ENCODE measurements around the gene WDR59.
"Not testable (repeated sequence)": the region's sequence is repeated elsewhere in the genome, so short reads cannot be mapped to it uniquely, and the experiment has no call there.

The WDR59 gene, protein sequence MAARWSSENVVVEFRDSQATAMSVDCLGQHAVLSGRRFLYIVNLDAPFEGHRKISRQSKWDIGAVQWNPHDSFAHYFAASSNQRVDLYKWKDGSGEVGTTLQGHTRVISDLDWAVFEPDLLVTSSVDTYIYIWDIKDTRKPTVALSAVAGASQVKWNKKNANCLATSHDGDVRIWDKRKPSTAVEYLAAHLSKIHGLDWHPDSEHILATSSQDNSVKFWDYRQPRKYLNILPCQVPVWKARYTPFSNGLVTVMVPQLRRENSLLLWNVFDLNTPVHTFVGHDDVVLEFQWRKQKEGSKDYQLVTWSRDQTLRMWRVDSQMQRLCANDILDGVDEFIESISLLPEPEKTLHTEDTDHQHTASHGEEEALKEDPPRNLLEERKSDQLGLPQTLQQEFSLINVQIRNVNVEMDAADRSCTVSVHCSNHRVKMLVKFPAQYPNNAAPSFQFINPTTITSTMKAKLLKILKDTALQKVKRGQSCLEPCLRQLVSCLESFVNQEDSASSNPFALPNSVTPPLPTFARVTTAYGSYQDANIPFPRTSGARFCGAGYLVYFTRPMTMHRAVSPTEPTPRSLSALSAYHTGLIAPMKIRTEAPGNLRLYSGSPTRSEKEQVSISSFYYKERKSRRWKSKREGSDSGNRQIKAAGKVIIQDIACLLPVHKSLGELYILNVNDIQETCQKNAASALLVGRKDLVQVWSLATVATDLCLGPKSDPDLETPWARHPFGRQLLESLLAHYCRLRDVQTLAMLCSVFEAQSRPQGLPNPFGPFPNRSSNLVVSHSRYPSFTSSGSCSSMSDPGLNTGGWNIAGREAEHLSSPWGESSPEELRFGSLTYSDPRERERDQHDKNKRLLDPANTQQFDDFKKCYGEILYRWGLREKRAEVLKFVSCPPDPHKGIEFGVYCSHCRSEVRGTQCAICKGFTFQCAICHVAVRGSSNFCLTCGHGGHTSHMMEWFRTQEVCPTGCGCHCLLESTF

DNA sequence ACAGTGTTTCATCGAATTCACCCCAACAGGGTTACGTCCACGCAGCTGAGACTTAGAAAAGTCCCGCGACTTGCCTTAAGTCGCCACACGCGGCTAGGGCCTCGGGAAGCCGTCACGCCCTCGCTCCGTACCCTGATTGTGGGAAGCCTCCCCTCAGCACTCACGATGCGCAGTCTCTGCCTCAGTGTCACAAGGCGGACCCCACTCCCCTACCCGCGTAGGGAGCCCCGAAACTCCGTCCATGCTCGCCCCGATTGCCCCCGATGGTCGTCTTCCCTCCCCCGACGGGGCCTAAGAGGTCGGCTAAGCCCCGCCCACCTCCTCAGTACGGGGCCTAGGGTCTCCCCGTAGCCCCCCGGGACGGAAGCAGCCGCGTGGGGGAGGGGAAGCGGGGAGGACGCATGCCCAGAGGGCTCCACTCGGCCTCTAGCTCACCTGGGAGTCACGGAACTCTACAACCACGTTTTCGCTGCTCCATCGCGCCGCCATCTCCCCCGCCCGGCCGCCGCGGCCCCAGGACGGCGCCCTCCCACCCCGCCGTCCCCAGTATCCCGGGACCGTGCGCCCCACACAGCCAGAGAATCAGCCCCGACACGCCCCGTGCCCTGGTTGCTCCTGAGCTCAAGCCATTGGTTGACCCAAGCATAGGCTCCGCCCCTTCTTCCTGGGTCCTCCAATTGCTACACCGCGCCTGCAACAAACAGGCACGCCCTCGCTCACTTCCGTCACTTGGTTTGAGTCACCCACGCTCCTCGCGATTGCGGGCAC, at the start of gene WDR59:
Gene WDR59 (minus strand): TSS at position 595 of the 768 bp plus-strand sequence. CDS start 106 bp downstream, at position 489.
- DNase-seq = peak; percentile 96

DNA sequence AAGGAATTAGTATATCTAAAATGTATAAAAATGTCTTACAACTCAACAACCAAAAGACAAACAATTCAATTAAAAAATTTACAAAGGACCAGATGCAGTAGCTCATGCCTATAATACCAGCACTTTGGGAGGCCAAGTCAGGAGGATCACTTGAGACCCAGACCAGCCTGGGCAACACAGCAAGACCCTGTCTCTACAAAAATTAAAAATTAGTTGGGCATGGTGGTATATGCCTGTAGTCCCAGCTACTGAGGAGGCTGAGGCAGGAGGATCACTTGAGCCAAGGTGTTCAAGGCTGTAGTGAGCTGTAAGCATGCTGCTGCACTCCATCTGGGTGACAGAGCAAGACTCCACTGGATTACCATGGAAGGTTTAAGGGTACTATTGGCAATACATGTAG, 47.7 kb upstream of the WDR59 start:
- DNase-seq = no peak

DNA sequence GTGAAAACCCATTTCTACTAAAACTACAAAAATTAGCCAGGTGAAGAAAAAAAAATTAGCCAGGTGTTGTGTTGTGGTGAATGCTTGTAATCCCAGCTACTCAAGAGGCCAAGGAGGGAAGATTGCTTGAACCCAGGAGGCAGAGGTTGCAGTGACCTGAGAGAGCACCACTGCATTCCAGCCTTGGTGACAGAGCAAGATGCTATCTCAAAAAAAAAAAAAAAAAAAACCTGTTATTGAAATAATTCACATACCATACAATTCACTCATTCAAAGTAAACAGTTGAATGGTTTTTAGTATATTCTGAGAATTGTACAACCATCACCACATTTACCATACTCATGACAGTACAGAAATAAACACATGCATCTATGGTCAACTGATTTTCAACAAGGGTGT, 44.9 kb upstream of the WDR59 start:
- DNase-seq = no peak

DNA sequence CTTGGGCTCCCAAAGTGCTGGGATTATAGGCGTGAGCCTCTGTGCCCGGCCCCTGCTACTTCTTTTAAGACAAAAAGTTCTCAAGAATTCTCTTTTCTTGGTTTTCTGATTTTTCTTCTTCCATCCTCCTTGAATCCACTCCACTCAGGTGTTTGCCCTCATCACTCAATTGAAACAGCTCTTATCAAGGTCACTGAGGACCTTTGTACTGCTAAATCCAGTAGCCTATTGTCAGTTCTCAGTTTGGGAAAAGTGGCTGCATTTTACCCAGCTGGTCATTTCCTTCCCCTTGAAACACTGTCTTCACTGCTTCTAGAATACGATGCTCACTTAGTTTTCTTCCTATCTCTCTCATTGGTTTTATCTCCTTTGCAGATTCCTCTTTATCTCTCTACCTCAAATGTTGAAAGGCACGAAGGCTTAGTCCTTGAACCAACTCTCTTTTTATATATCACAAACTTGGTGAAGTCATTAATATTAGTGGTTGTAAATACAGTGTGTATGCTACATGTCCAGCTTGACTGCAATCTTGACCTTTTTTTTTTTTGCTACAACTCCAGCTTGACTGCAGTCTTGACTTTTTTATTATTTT, 43.7 kb upstream of the WDR59 start:
- no peak for DNase-seq

GRCh38 chr16:75027520-75028300, 42.8 kb upstream of the WDR59 start:
- DNase-seq = no peak

DNA sequence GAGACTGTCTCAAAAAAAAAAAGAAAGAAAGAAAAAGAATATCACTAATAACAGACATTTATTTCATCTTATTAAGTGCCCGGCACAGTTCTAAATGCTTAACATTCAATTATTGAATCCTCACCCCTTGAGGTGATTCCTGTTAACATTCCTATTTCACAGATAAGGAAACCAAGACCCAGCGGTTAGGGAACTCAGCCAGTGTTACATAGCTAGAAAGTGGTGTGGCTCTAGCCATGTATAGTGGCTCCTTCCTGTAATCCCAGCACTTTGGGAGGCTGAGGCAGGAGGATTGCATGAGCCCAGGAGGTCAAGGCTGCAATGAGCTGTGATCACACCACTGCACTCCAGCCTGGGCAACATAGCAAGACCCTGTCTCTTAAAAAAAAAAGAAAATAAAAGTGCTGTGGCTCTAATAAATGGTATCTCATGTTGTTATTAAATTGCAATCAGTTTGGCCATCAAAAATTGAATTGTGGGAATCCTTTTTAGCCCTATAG, 42.0 kb upstream of the WDR59 start:
- no peak for DNase-seq

DNA sequence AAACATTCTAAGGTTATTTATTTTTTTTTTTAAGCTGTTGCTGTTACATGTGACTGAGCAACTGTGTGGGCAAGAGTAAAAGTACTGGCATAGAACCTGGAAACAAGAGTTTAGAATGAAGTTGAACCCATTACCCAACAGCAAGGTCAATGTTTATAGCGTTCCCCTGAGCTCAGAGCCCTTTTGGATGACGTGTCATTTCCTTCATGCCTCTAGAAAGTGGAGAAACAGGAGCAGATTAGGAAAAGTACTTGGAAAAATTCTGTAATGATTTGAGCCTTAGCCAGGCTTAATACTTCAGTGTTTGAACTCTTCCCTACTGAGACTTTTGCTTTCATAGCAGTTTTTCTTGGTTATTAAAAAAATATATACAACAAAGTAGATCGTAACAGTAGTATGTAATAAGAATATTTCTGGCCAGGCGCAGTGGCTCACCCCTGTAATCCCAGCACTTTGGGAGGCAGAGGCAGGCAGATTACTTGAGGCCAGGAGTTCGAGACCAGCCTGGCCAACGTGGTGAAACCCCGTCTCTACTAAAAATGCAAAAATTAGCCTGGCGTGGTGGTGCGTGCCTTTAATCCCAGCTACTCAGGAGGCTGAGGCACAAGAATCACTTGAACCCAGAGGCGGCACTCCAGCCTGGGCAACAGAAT, 41.4 kb upstream of the WDR59 start:
- not testable (repeated sequence) for DNase-seq

- DNase-seq = no peak
These were observed 40.8 kb upstream of the WDR59 start for GRCh38 chr16:75025761-75026160.

GRCh38 chr16:75024594-75024993, 39.7 kb upstream of the WDR59 start:
- DNase-seq = no peak

DNA sequence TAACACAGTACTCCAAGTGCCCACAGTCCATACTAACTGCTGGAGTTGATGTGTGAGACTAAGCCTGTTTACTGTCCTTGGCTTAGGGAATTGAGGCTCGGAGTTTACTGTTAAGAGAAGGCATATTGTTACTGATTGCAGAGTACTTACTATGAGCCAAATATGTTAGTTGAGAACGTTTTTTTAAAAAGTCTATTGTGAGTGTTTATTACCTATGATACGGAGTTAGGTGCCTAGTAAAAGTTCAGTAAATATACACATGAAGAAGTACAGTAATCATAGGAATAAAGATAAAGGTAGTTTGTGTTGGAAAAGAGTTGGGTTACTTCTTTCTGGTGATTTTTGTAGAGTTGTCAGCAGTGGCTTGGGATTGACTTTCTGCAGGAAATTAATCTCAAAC, 39.3 kb upstream of the WDR59 start:
- no peak for DNase-seq

GRCh38 chr16:75023009-75023408, 38.1 kb upstream of the WDR59 start:
- no peak for DNase-seq

- no peak for DNase-seq
These were observed 37.6 kb upstream of the WDR59 start for GRCh38 chr16:75022567-75022966.

GRCh38 chr16:75021410-75021809, 36.5 kb upstream of the WDR59 start:
- no peak for DNase-seq

GRCh38 chr16:75019586-75019985, 34.7 kb upstream of the WDR59 start:
- DNase-seq = no peak

GRCh38 chr16:75019007-75019406, 34.1 kb upstream of the WDR59 start:
- no peak for DNase-seq

GRCh38 chr16:75017670-75018525, 33.0 kb upstream of the WDR59 start:
- no peak for DNase-seq

DNA sequence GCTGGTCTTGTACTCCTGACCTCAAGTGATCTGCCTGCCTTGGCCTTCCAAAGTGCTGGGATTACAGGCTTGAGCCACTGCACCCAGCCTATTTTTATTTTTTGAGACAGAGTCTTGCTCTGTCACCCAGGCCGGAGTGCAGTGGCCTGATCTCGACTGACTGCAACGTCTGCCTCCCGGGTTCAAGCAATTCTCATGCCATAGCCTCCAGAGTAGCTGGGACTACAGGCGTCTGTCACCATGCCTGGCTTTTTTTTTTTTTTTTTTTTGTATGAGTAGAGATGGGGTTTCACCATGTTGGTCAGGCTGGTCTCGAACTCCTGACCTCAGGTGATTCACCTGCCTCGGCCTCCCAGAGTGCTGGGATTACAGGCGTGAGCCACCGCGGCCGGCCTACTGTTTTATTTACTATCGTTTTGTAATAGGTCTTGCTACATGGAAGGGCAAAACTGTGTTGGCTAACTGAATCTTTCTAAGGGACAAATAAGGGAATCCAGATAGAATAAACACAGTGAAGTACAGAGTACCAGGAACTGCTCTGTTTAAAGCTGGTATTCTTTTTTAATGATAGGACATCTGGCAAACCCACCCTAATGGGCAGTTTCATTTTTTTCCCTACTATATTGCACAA, 31.6 kb upstream of the WDR59 start:
- not testable (repeated sequence) for DNase-seq

DNA sequence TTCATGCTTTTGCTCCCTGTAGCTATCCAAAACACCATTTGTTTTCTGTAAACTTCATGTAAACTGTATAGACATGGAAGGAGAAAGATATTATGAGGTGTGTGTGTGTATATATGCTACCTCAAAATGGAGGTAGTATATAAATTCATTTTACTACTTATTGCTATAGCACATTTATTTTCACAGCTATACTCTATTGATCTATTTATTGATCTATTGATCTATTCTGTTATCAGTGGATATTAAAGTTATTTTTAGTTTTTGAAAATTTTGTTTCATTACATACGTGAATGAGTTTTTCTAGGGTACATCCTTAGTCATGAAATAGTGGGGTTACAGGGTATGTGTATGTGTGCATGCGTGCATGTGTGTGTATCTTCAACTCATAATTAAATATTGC, 29.4 kb upstream of the WDR59 start:
- DNase-seq = no peak

DNA sequence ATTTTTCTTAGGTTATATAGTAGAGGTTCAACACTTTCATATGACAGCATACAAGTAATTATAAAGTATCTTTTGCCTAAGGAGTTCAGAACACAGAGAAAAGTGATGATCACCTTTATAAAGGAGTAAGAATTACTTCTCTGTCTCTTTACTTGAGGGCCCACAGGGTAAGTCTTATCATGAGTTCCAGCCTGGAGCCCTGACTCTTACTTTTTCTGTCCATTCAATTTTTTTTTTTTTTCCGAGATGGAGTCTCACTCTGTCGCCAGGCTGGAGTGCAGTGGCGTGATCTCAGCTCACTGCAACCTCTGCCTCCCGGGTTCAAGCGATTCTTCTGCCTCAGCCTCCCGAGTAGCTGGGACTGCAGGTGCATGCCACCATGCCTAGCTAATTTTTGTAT, 28.2 kb upstream of the WDR59 start:
- DNase-seq = not testable (repeated sequence)
